Subcutaneous abdominal adipose tissue (tissue), 5 donors: ENCODE measurements around the gene MUTYH.
"Not testable (repeated sequence)": the region's sequence is repeated elsewhere in the genome, so short reads cannot be mapped to it uniquely, and the experiment has no call there.

Experiments used
- H3K27ac ChIP-seq: one replicate; pipeline ENCODE4 v1.7.0; 2013; ENCODE audit warnings: low read depth, mild to moderate bottlenecking, inconsistent platforms, low read length, moderate library complexity
- H3K27me3 ChIP-seq, 5 donors: one replicate each; pipeline ENCODE4 v1.7.0; 2013; ENCODE audit warnings: low read length in 5 of 5, inconsistent platforms in 1 of 5; ENCODE audit not compliant: control insufficient read depth in 5 of 5, insufficient read depth in 4 of 5
- H3K36me3 ChIP-seq, 5 donors: one replicate each; pipeline ENCODE4 v1.7.0; 2013; ENCODE audit warnings: low read length in 5 of 5; ENCODE audit not compliant: control insufficient read depth in 5 of 5, insufficient read depth in 5 of 5
- H3K4me1 ChIP-seq, 5 donors: one replicate each; pipeline ENCODE4 v1.7.0; 2013; ENCODE audit warnings: low read length in 5 of 5, mild to moderate bottlenecking in 3 of 5, moderate library complexity in 1 of 5; ENCODE audit not compliant: control insufficient read depth in 5 of 5, insufficient read depth in 5 of 5
- H3K4me3 ChIP-seq, 5 donors: one replicate each; pipeline ENCODE4 v1.7.0; 2013; ENCODE audit warnings: low read length in 5 of 5, low read depth in 1 of 5
- H3K9ac ChIP-seq, 5 donors: one replicate each; pipeline ENCODE4 v1.7.0; 2013; ENCODE audit warnings: low read length in 5 of 5, mild to moderate bottlenecking in 4 of 5, moderate library complexity in 3 of 5
- H3K9me3 ChIP-seq, 5 donors: one replicate each; pipeline ENCODE4 v1.7.0; 2013; ENCODE audit warnings: low read length in 5 of 5; ENCODE audit not compliant: control insufficient read depth in 5 of 5
- donor health status: healthy.
- donor health status: healthy.
- donor health status: healthy.
- donor health status: healthy.
- donor health status: healthy.

Gene MUTYH

DNA sequence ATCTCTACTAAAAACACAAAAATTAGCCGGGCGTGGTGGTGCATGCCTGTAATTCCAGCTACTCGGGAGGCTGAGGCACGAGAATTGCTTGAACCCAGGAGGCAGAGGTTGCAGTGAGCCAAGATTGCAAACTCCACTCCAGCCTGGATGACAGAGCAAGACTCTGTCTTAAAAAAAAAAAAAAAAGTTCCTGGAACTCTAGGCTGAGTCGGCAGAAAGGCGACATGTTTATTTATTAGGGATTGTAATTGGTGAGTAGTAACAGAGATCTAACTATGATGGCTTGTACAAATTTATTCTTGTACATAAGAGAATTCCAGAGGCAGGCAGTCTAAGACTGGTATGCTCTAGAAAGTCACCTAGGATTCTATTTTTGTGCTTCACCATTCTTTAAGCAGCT is 49.2 kb downstream of the MUTYH start:
- H3K9me3 ChIP-seq, H3K27ac ChIP-seq, H3K27me3 ChIP-seq, H3K9ac ChIP-seq, H3K4me1 ChIP-seq, H3K4me3 ChIP-seq, H3K36me3 ChIP-seq: not testable (repeated sequence)

DNA sequence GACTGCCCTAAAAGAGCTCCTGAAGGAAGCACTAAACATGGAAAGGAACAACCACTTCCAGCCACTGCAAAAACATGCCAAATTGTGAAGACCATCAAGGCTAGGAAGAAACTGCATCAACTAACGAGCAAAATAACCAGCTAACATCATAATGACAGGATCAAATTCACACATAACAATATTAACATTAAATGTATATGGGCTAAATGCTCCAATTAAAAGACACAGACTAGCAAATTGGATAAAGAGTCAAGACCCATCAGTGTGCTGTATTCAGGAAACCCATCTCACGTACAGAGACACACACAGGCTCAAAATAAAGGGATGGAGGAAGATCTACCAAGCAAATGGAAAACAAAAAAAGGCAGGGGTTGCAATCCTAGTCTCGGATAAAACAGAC is 53.7 kb downstream of the MUTYH start:
- not testable (repeated sequence) for H3K27ac ChIP-seq, H3K4me1 ChIP-seq, H3K4me3 ChIP-seq, H3K36me3 ChIP-seq, H3K9ac ChIP-seq, H3K27me3 ChIP-seq, H3K9me3 ChIP-seq

- H3K9ac ChIP-seq, H3K27ac ChIP-seq, H3K27me3 ChIP-seq, H3K36me3 ChIP-seq, H3K4me1 ChIP-seq, H3K9me3 ChIP-seq, H3K4me3 ChIP-seq: not testable (repeated sequence)
These were observed 55.4 kb downstream of the MUTYH start for GRCh38 chr1:45284858-45285257.

GRCh38 chr1:45282351-45282750 is 57.9 kb downstream of the MUTYH start:
- peaks cover 0 to 4% (median 0%) of the 10 kb centered on the region in 5 donors for H3K9me3 ChIP-seq
- no peak overlapping the region for H3K27ac ChIP-seq
- no peak overlapping the region for H3K9ac ChIP-seq
- peaks cover 0 to 5% (median 0%) of the 10 kb centered on the region in 5 donors for H3K4me1 ChIP-seq
- H3K27me3 ChIP-seq = no peaks in the 10 kb centered on the region
- no peak overlapping the region for H3K4me3 ChIP-seq
- no peaks in the 10 kb centered on the region for H3K36me3 ChIP-seq
